K562 (cell line): Measurements from ENCODE around the gene TCFL5. TPM values are rescaled to one million over a fixed set of nuclear protein-coding genes. Genes with fewer than 3 reads are reported as not detected.

Source experiments
- ETS1 ChIP-seq: conservative IDR thresholded peaks from 2 replicates; pipeline ENCODE4 v1.6.1; 2011; ENCODE audit warnings: low read depth, mild to moderate bottlenecking, low read length; ENCODE audit not compliant: control insufficient read depth
- GABPB2 ChIP-seq: fragments of 250-450 bp; sonication (Bioruptor Pico); conservative IDR thresholded peaks from 2 replicates; pipeline ENCODE4 v1.5.1; 2021; ENCODE audit warnings: mild to moderate bottlenecking
- HOXB6 ChIP-seq: fragments of 250-450 bp; sonication (Bioruptor Pico); IDR thresholded peaks from 2 replicates; pipeline ENCODE4 v1.5.1; 2022; ENCODE audit warnings: mild to moderate bottlenecking, borderline replicate concordance
- ILK ChIP-seq: fragments of 450-650 bp; IDR thresholded peaks from 2 replicates; pipeline ENCODE4 v1.6.1; 2016; ENCODE audit warnings: missing genetic modification characterization, low read depth, mild to moderate bottlenecking, missing compliant biosample characterization, moderate library complexity, borderline replicate concordance
- MEF2D ChIP-seq: conservative IDR thresholded peaks from 2 replicates; pipeline ENCODE4 v1.6.1; 2016; ENCODE audit warnings: low read depth, missing genetic modification characterization, missing compliant biosample characterization
- NEUROD1 ChIP-seq: fragments of 150-350 bp; IDR thresholded peaks from 2 replicates; pipeline ENCODE4 v1.6.1; 2014; ENCODE audit warnings: borderline replicate concordance, low read length, low read depth; ENCODE audit not compliant: partially characterized antibody
- NFIC ChIP-seq: fragments of 450-650 bp; IDR thresholded peaks from 2 replicates; pipeline ENCODE4 v1.6.1; 2017; ENCODE audit warnings: mild to moderate bottlenecking, inconsistent platforms
- POU5F1 ChIP-seq: fragments of 150-350 bp; IDR thresholded peaks from 2 replicates; pipeline ENCODE4 v1.6.1; 2014; ENCODE audit warnings: borderline replicate concordance, low read length, low read depth, mild to moderate bottlenecking; ENCODE audit not compliant: partially characterized antibody
- TAF7 ChIP-seq: fragments of 450-650 bp; IDR thresholded peaks from 2 replicates; pipeline ENCODE4 v1.6.1; 2016; ENCODE audit warnings: missing genetic modification characterization, missing compliant biosample characterization
- XRCC5 ChIP-seq: fragments of 200-400 bp; formaldehyde crosslinking; IDR thresholded peaks from 2 replicates; pipeline ENCODE4 v1.6.1; 2017; ENCODE audit warnings: low read depth, mild to moderate bottlenecking, low read length
- ZBTB7A ChIP-seq: IDR thresholded peaks from 2 replicates; pipeline ENCODE4 v1.6.1; 2011; ENCODE audit warnings: low read depth, mild to moderate bottlenecking, low read length, moderate library complexity, borderline replicate concordance; ENCODE audit not compliant: control insufficient read depth
- ZNF253 ChIP-seq: fragments of 250-450 bp; sonication (Bioruptor Pico); conservative IDR thresholded peaks from 2 replicates; pipeline ENCODE4 v1.6.1; 2021; ENCODE audit warnings: mild to moderate bottlenecking
- ZNF395 ChIP-seq: fragments of 200-800 bp; sonication (Bioruptor generic); IDR thresholded peaks from 2 replicates; pipeline ENCODE4 v1.6.1; 2017; ENCODE audit warnings: missing genetic modification characterization, missing compliant biosample characterization
- ZNF561 ChIP-seq: fragments of 450-650 bp; formaldehyde crosslinking; conservative IDR thresholded peaks from 2 replicates; pipeline ENCODE4 v1.4.0; 2020; ENCODE audit warnings: mild to moderate bottlenecking, moderate library complexity
- ZNF699 ChIP-seq: fragments of 250-450 bp; sonication (Bioruptor Pico); IDR thresholded peaks from 2 replicates; pipeline ENCODE4 v1.8.0; 2021; ENCODE audit warnings: mild to moderate bottlenecking, moderate library complexity; ENCODE audit not compliant: insufficient replicate concordance
- ZZZ3 ChIP-seq: fragments of 450-650 bp; IDR thresholded peaks from 2 replicates; pipeline ENCODE4 v1.6.1; 2016; ENCODE audit warnings: antibody characterized with exemption, mild to moderate bottlenecking, moderate library complexity
- polyA plus RNA-seq, 8 experiments: library from polyadenylated mRNA; depleted of rRNA in 4 of 8; stranded (reverse) in 5 of 8; unstranded in 3 of 8; fragments of >200 nt; fragmentation: Nextera tagmentation in 2 of 8; fragmentation: Illumina TruSeq in 1 of 8; extraction: Ambion mirVana in 2 of 8; extraction: Trizol in 1 of 8; gene quantifications; 2 replicates each; pipeline versions ENCODE4 v1.2.1 to v1.2.3, GENCODE V29; 2011 to 2014; ENCODE audit warnings: inconsistent platforms in 1 of 8, missing spikeins in 1 of 8
- total RNA-seq, 7 experiments: library from RNA; depleted of rRNA in 6 of 7; stranded (reverse); fragments of >200 nt in 6 of 7; fragmentation: Illumina TruSeq in 2 of 7; extraction: Trizol in 2 of 7; gene quantifications; 2 replicates each; pipeline versions ENCODE4 v1.2.1 to v1.2.3, GENCODE V29; 2011 to 2021; ENCODE audit warnings: low replicate concordance in 1 of 7
- TF ChIP-seq, protein P1 (sequence below): fragments of 250-450 bp; sonication (Bioruptor Pico); IDR thresholded peaks from 2 replicates; pipeline ENCODE4 v1.5.0; 2021
- TF ChIP-seq, protein P2 (sequence below): fragments of 450-650 bp; IDR thresholded peaks from 2 replicates; pipeline ENCODE4 v1.6.1; 2018; ENCODE audit not compliant: partially characterized antibody
- TF ChIP-seq, protein P3 (sequence below): sonication (generic); formaldehyde crosslinking; IDR thresholded peaks from 2 replicates; pipeline ENCODE4 v1.9.0; 2022; ENCODE audit warnings: mild to moderate bottlenecking, missing genetic modification reagents

Gene TCFL5
- total and polyA plus RNA-seq, 9 of the 15 experiments (the other 6 are each of a cell fraction or from before 2014, with no cell fraction given), result 1.00 to 12.6 (median 9.1) TPM

DNA sequence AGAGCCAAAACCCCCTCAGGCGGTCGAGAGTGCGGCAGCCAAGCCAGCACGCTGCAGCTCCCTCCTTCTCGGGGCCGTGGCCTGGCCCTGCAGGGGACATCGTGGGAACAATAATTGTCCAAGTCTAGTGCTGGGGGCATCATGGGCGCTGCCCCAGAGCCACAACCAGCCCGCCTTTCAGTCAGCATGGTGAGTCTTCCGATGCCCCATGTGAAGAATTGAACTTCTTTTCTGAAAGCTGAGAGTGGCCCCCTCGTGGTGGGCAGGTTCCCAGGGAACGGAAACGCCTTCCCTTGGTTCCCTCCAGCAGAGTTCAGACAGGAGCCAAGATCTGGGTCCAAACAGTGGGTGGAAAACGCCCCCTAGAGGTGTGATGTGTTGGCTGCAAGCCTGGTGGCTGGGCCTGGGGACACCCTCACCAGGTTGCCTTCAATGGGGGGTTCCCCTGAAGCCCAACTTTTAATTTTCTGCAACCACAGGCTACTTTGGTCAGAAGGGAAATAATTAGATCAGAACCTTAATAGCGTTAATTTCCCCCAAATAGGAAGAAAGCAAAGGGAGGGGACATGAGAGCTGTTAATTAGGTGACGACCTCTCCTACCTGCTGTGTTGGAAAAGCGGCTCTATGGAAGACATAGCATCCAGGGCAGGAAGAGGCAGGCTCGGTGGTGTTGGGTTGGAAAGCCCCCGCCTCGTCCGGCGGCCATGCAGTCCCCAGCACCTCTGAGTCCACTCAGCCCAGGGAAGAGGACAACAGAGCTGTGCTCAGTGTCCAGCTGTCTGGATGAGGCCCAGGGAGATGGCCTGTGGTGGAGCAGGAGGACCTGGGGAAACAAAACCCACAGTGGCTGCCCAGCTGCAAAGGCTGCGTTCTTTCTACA is 70.1 kb downstream of the TCFL5 start (continued):
- TF ChIP-seq ZNF253 (no peak), MEF2D (tag) (no peak), ILK (tag) (no peak), ZZZ3 (no peak), GABPB2 (no peak), POU5F1 (no peak), NEUROD1 (no peak), HOXB6 (no peak), ZNF561 (no peak), ZNF699 (CRISPR knock-in tag) (no peak), ETS1 (0 out of 2 replicates have a peak, but pooled peaks have one; percentile 32), NFIC (peak; percentile 71), XRCC5 (peak; percentile 93), ZBTB7A (peak; percentile 66; the same call in 1 of the 2 replicates), ZNF395 (CRISPR knock-in tag) (no peak), TAF7 (no peak)
- TF ChIP-seq, protein P1, sequence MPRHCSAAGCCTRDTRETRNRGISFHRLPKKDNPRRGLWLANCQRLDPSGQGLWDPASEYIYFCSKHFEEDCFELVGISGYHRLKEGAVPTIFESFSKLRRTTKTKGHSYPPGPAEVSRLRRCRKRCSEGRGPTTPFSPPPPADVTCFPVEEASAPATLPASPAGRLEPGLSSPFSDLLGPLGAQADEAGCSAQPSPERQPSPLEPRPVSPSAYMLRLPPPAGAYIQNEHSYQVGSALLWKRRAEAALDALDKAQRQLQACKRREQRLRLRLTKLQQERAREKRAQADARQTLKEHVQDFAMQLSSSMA, result no peak
- TF ChIP-seq, protein P2, sequence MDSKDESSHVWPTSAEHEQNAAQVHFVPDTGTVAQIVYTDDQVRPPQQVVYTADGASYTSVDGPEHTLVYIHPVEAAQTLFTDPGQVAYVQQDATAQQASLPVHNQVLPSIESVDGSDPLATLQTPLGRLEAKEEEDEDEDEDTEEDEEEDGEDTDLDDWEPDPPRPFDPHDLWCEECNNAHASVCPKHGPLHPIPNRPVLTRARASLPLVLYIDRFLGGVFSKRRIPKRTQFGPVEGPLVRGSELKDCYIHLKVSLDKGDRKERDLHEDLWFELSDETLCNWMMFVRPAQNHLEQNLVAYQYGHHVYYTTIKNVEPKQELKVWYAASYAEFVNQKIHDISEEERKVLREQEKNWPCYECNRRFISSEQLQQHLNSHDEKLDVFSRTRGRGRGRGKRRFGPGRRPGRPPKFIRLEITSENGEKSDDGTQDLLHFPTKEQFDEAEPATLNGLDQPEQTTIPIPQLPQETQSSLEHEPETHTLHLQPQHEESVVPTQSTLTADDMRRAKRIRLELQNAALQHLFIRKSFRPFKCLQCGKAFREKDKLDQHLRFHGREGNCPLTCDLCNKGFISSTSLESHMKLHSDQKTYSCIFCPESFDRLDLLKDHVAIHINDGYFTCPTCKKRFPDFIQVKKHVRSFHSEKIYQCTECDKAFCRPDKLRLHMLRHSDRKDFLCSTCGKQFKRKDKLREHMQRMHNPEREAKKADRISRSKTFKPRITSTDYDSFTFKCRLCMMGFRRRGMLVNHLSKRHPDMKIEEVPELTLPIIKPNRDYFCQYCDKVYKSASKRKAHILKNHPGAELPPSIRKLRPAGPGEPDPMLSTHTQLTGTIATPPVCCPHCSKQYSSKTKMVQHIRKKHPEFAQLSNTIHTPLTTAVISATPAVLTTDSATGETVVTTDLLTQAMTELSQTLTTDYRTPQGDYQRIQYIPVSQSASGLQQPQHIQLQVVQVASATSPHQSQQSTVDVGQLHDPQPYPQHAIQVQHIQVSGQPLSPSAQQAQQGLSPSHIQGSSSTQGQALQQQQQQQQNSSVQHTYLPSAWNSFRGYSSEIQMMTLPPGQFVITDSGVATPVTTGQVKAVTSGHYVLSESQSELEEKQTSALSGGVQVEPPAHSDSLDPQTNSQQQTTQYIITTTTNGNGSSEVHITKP, result peak; percentile 35
- TF ChIP-seq, protein P3, sequence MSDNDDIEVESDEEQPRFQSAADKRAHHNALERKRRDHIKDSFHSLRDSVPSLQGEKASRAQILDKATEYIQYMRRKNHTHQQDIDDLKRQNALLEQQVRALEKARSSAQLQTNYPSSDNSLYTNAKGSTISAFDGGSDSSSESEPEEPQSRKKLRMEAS, result peak; percentile 63; the same call in 1 of the 2 replicates
